GM18499 (cell line): ENCODE data around the gene UGT1A6.
"Not testable (repeated sequence)": the region's sequence is repeated elsewhere in the genome, so short reads cannot be mapped to it uniquely, and the experiment has no call there.

Source experiments
- ATAC-seq: cut with Tn5 transposase; IDR thresholded peaks from one replicate; pipeline ENCODE4 v1.9.1; 2021; ENCODE audit warnings: moderate number of reproducible peaks; ENCODE audit not compliant: insufficient read depth, unreplicated experiment

Gene UGT1A6

DNA sequence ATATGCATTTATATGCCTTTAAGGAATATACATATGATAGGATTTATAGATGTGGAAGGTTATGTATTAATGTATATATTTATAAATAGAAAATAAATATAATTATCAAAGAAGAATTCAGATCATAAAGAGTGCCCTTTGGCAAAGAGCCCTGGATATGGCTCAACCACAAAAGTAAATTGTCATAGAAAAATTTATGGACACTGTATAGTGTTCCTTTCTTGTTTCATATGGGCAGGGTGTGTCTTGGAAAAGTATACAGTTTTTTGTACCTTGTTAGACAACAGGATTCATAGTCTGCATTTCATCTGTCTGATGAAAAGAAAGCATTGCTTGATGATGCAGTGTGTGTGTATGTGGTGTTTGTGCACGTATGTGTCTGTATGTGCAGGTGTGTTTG is 8.1 kb upstream of the UGT1A6 start:
- ATAC-seq = no peak

DNA sequence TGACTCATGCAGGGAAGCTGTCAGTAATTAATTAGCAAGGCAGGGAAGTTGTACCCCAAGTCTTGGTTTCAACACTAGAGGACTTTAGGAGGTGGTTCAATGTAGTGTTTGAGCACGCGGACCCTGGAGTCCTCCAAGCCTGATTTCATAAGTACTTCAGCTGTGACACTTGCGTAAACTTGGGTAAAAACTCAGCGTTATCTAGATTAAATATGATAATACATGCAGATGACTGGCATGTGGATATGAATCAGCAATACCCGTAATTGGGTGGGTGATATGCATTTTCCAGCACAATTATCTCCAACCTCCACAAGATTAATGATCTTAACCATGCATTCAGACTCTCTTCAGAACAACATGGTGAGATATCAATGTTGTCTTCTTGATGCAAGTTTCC is 5.8 kb upstream of the UGT1A6 start:
- no peak for ATAC-seq

DNA sequence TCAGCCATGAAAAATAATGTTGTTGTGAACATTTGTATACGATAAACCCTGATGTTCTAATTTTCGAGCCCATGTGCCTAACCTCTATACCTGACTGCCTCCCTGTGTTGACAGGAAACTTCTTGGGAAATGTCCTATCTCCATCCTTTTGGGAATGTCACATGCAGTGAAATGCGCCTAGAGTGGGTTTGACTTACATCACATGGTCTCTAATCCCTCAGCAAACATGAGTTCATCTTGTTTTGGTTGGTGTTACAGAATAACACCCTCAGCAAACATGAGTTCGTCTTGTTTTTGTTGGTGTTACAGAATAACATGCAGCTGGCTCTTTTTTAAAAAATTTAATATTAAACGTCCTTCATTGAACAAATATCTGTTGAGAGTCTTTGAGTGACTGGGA is 4.3 kb upstream of the UGT1A6 start:
- no peak for ATAC-seq

DNA sequence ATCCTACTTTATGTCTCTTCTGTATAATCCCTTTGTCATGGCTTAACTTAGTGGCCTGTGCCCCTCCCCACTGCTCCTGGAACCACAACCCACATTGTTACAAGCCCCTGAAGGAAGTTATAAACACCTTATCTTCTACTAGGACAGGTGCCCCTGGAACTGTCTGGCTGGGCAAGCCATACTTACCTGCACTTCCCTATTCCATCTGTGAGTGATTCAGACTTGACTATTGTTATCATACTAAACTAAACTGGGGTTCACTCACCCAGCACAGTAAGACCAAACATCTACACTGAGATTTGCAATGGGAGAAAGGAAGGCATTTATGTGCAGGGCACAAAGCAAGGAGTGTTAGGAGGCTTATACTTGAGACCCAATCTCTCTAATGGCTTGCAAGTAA is 3.7 kb upstream of the UGT1A6 start:
- ATAC-seq = no peak

DNA sequence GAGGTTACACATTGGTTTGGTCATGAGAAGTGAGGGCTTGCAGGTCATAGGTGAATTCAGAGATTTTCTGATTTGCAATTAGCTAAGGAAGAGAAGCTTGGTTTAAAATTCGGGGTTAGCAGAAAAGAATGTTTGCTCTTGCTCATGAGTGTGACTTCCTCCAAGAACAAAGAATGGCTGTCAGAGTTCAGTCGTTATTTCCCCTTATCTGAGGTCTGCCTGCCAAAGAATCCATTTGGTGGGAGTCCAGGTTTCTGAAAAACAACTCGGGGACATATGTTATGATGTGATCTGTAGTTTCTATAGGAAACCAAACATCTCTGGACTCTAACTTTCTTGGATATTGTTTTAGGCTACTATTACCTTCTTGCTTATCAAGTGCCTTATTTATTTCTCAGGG is 3.2 kb upstream of the UGT1A6 start:
- ATAC-seq = no peak

DNA sequence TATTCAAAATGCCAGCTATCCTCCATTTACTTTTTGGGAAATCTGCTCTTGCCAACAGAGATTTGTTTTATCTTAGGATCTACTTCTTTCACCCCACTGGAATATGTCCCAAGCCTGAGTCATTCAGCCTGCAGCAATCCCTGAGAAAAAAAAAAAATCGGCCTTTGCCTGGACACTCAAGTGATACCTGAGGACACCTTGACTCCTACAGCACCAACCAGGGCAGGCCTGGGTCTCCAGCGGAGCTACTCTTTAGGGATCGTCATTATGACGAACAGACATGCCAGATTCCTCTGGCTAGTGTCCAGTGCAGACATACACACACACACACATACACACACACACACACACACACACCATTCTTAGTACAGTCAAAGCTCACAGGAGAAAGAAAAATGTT is 2.2 kb upstream of the UGT1A6 start:
- no peak for ATAC-seq

DNA sequence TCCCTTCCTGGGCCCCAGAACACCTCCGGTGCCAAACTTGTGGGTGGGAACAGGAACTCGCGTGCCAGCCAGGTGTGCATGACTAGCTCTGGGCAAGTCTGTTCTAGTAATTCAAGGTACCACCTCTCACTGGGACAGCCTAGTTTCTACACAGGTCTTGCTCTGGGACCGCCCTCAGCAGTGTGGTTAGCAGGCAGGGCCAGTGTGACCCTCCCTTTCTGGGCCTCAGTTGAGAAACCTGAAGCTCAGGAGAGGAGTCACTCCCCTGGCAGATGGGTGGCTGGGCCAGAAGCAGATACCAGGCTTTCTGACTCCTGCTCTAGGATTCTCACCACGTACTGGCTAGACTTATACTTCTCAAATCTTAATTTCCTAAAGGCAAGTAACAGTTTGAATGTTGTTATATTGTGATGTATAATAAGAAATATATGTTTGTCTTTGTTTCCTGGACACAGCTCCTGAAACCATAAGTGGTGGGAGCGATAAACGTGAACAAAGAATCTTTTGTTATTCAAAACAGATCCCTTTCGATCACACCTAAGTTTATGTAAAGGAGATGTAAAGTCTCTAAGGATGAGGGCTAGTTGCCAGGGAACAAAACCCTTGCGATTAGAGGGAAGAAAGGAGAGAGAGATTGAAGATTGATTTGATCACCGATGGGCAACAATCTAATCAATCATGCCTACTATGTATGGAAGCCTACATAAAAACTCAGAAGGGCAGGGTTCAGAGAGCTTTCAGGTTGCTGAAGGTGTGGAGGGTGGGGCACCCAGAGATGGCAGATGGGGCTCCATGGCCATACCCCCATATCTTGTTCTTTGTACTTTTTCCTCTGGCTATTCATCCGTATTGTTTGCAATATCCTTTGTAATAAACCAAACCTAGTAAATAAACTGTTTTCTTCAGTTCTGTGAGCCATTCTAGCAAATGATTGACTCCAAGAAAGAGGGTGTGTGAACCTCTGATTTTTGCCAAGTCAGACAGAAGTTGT is 952 bp upstream of the UGT1A6 start:
- ATAC-seq = no peak

DNA sequence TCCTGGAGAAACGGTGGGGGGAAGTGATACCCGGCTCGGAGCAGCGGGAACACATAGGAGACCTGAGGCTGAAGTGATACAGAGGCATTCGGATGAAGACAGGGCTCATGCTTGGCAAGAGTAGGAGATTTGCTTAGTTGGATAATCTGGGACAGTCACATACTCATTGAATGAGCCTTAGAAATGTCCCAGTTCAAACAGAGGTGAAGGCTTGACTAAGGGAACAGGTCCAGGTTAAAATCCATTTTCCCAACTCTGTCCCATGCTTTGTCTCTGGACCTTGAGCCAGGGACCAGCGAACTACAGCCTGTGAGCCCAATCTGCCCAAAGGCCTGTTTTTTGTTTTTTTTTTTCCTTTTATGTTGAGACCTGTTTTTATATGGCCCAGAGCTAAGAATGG is 1.3 kb downstream of the UGT1A6 start:
- no peak for ATAC-seq

DNA sequence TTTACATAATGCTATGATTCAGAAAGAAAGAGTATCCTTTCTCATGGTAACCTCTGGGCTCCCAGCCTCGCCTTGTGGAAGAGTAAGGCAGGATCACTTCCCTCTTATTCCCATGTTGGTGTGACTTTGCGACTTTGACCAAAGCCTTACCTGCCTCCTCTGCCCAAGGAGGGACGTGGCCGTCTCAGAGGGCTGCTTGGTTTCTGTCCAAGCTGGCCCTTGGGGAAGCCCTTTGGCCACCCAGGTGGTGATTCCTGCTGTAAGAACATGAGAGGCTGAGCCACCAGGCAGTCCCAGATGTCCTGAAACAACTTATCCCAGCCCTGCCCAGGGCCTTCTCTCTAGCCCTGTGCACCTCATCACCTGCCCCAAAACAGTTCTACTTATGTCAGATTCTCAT is 6.0 kb downstream of the UGT1A6 start:
- ATAC-seq = no peak

DNA sequence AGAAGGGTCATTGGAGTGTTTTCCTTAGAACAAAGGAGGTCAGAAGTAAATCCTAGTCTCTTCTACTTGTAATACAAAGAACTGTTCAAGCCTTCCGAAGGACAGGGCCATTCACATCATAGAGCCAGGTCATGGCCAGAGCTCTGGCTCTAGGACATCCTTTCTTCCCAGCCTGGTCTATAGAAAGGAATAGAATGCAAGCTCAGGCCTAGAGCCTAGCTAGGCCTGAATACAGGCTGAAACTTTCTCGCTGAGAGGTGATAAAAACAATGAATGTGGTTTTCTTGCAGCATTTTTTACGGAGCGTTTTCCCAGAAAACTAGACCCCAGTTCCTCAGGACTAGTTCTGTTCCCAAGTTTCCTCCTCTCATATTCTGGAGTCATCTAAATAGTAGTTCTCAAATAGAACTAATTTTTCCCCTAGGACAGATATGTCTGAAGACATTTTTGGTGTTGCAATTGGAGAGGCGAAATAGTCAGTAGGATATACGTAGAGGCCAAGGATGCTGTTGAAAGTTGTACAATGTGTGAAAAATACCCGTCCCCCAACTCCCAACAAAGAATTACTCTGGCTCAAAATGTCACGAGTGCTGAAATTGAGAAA is 6.8 kb downstream of the UGT1A6 start:
- no peak for ATAC-seq

DNA sequence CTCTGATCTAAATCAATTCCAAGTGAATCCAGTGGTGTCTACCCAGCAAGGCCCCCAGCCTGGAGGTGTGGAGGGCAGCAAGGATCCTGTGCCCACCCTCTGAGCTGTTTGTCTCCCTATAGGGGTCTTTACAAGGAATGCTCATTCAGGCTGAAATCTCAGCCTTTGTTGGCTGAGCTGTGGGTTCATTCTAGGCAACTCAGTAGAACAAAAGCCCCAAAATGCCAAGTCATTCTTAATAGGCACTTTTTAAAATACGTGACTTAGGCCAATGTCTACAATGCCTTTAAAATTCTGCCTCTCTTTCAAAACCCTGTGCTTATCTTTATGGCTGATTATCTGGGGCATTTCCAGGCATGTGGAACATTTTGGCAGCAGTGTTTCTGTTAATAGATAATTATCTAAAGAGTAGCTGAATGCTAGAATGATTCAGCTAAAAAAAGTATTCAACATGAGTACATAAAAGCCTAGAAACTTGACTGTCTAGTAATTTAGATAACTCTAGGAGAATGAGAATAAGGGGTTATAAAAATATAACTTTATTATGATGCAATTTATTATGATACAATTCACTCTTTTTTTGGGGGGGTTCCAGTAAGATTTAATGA is 7.4 kb downstream of the UGT1A6 start:
- no peak for ATAC-seq

DNA sequence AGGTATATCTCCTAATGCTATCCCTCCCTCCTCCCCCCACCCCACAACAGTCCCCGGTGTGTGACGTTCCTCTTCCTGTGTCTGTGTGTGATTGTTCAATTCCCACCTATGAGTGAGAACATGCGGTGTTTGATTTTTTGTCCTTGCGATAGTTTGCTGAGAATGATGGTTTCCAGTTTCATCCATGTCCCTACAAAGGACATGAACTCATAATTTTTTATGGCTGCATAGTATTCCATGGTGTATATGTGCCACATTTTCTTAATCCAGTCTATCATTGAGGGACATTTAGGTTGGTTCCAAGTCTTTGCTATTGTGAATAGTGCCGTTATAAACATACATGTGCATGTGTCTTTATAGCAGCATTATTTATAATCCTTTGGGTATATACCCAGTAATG is 8.2 kb downstream of the UGT1A6 start:
- not testable (repeated sequence) for ATAC-seq

DNA sequence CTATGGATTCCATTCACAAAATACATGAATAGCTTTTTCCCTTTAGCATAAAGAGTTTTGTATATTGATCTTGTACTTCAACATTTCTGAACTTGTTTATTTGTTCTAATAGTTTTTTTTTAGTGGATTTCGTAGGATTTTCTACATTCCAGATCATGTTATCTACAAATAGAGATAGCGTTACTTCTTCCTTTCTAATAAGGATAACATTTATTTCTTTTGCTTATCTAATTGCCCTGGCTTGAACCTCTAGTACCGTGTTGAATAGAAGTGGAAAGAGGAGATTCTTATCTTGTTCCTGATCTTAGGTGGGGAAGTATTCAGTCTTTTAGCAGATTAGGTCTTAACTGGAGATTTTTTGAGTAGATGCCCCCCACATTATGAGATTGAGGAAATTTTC is 9.5 kb downstream of the UGT1A6 start:
- ATAC-seq = no peak

DNA sequence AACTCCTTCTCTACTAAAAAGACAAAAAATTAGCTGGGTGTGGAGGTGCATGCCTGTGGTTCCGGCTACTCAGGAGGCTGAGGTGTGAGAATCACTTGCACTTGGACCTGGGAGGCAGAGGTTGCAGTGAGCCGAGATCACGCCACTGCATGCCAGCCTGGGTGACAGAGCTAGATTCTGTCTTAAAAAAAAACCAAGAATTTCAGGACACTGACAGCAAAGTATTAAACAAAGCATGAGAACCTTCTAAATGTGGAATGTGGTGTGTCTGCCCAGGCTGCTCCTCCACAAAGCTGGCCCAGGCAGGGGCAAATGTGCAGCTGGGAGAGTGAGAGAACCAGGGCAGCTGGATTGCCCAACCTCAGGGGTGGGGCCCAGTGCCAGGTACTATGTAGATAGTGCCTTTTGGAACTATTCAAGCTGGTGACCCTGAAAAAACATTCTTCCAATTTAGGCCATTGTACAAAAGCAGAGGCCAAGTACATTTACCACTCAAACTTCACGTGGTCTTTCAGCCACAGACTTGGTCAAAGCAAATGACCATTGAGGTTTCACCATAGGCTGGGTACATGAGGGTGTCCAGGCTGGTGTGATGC is 13.3 kb downstream of the UGT1A6 start:
- no peak for ATAC-seq

DNA sequence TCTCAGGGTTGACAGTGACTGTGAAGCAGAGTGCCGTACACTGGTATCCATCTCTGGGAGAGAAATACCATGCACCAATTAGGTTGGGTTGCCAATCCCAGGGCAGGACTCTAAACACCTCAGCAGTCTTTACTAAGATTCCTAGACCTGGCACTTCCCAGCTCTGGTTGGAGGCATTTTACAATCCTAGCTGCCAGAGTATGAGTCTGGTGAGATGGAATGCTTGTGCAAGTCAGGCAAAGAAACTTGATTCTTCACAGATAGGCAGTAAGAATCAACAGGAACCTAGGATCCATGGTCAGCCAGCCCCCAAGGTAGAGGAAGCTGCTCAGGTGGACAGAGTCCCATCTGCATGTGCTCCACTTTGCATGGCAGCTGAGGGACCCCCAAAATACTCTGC is 14.0 kb downstream of the UGT1A6 start:
- no peak for ATAC-seq

DNA sequence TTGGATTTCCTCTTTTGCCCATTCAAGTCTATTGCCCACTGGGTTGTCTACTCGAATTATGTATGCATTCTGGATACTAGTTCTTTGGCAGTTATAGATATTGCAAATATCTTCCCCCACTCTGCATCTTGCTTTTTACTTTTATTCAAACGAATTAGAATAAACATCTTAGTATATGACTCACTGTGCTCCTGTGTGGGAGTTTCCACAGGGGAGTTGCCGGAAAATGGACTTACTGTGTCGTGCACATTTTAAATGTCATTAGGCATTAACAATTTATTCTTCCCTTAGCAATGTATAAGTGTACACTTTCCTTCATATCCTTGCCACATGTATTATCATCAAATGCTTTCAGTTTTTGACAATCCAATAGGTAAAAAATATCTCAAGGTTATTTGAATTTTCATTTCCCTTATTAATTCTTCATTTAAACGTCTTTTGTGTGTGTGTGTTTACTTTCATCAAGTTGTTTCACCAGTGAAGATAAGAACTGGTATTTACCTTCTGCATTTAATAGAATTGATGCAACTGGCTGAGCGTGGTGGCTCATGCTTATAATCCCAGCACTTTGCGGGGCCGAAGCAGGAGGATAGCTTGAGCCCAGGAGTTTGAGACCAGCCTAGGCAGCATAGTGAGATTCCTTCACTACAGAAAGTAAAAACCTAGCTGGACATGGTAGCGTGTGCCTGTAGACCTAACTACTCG is 15.4 kb downstream of the UGT1A6 start:
- no peak for ATAC-seq

DNA sequence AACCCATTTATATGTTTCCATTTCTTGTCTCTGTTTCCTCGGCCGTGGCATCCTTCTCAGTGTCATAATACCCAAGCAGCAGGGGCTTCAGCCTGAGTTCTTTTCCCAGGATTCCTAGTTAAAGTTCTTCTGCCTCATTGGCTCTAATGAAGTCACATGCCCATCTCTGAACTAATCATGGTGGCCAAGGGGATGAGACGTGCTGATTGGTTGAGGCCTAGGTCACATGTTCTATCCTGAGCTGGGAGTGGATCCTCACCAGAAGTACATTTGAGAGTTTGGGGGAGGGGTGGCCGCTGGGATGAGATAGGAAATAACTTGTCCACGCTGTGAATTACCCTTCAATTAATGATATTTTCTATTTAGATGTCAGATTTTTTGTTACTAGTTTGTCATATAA is 16.3 kb downstream of the UGT1A6 start:
- ATAC-seq = no peak

DNA sequence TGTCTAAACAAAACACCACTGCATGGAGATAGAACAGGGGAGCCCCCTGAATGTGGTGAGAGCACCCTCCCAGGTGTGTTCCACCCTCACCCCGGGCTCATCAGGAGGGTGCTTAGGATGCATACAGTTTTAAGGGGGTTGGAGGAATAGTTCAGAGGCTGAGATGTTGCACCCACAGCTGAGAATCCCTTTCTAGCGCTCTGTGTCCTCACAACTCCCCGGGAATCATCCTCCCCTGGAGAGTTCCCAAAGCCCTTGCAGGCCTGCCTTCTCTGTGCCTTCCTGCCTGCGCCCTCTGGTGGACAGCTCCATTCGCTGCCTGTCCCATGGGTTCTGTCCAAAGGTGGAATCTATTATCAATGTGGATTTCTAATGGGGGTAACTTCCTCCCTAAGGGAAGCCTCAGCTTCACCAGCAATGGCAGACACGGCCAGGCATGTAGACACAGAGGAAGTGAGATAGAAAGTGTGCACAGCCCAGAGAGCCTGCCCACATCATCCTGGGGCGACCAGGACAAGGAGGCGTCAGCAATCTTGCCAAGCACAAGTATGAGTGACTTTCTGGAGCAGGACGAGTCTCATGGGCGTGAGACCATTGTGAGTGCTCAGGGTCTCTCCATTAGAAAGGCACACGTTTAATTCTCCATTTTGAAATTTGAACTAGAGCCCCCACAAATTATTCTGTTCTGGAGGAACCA is 18.8 kb downstream of the UGT1A6 start:
- ATAC-seq = no peak

DNA sequence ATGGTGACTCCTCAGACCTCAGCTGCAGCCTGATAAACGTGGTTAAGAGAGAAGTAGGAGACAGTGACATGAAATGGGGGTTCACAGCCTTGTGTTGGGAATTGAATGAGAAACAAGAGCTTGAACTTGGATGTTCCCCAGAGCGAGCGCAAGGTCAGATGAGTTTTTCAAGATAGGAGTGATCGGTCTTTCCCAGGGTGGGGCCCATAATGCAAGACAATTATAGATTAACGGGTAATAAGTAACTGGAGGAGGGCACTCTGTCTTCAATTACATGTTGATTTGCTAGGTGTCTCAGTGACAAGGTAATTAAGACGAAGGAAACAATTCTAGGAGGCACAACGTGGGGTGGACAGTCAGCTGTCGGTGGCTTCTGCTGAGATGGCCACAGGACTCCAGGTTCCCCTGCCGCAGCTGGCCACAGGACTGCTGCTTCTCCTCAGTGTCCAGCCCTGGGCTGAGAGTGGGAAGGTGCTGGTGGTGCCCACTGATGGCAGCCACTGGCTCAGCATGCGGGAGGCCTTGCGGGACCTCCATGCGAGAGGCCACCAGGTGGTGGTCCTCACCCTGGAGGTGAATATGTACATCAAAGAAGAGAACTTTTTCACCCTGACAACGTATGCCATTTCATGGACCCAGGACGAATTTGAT is 20.0 kb downstream of the UGT1A6 start, which contains the start of gene UGT1A5:
TSS of gene UGT1A5 (plus strand) at position 297 of the 651 bp plus-strand sequence. CDS start at position 382, 85 bp downstream.
- no peak for ATAC-seq
